IMR-90 (cell line): ENCODE results near the gene NFIA. TPM values are rescaled to one million over a fixed set of nuclear protein-coding genes. Genes with fewer than 3 reads are reported as not detected.

Experiments
- ATAC-seq: fragments of 200-7000 bp; cut with Tn5 transposase; 2 replicates; pipeline ENCODE4 v1.9.1; 2020; ENCODE audit warnings: low read depth, mild to moderate bottlenecking, moderate library complexity
- BruUV-seq: library from RNA; stranded (reverse); fragments of 400-500 nt; replicated peaks from 2 replicates; lab custom pipeline; 2021; lab: Mats Ljungman, UMichigan
- CTCF ChIA-PET: fragments of 300-600 bp; formaldehyde crosslinking; extraction: SDS; loops from one replicate; lab custom pipeline; 2021; ENCODE audit warnings: antibody characterized with exemption; lab: Yijun Ruan, JAX
- POLR2A ChIA-PET: fragments of 300-600 bp; sonication (Branson Sonifier 250); formaldehyde crosslinking; loops from one replicate; lab custom pipeline; 2022; ENCODE audit warnings: antibody characterized with exemption; ENCODE audit not compliant: unreplicated experiment; lab: Charles Lee
- DNase-seq: peaks from one replicate; pipeline ENCODE4 v3.0.0; 2013
- H2AFZ ChIP-seq: replicated peaks from 2 replicates; pipeline ENCODE3; 2013; ENCODE audit warnings: low read length, mild to moderate bottlenecking; ENCODE audit not compliant: poor library complexity
- H2AK5ac ChIP-seq: 2 replicates; pipeline ENCODE4 v1.6.1; 2013; ENCODE audit warnings: low read depth, low read length, inconsistent platforms
- H2AK9ac ChIP-seq: replicated peaks from 2 replicates; pipeline ENCODE3; 2013; ENCODE audit warnings: mild to moderate bottlenecking, low read depth, low read length, moderate library complexity; ENCODE audit not compliant: poor library complexity
- H2BK120ac ChIP-seq: 2 replicates; pipeline ENCODE4 v1.6.1; 2013; ENCODE audit warnings: low read depth, low read length, inconsistent platforms
- H2BK15ac ChIP-seq: 3 replicates; pipeline ENCODE4 v1.6.1; 2013; ENCODE audit warnings: low read depth, low read length, inconsistent platforms
- H2BK20ac ChIP-seq: 2 replicates; pipeline ENCODE4 v1.6.1; 2013; ENCODE audit warnings: low read depth, mild to moderate bottlenecking, inconsistent platforms, low read length, moderate library complexity
- H2BK5ac ChIP-seq: 2 replicates; pipeline ENCODE4 v1.6.1; 2013; ENCODE audit warnings: mild to moderate bottlenecking, low read depth, low read length, inconsistent platforms; ENCODE audit not compliant: poor library complexity, severe bottlenecking
- H3K14ac ChIP-seq: replicated peaks from 2 replicates; pipeline ENCODE4 v1.6.1; 2013; ENCODE audit warnings: low read depth, low read length, inconsistent platforms
- H3K18ac ChIP-seq: 2 replicates; pipeline ENCODE4 v1.6.1; 2013; ENCODE audit warnings: low read depth, low read length, control low read depth
- H3K23ac ChIP-seq: 2 replicates; pipeline ENCODE4 v1.6.1; 2013; ENCODE audit warnings: low read depth, low read length, inconsistent platforms
- H3K27ac ChIP-seq: 2 replicates; pipeline ENCODE4 v1.5.1; 2013; ENCODE audit warnings: mild to moderate bottlenecking, control low read depth, low read length; ENCODE audit not compliant: insufficient read depth
- H3K27me3 ChIP-seq: 2 replicates; pipeline ENCODE4 v1.6.1; 2013; ENCODE audit warnings: low read length; ENCODE audit not compliant: control insufficient read depth, insufficient read depth
- H3K36me3 ChIP-seq: 2 replicates; pipeline ENCODE4 v1.6.1; 2013; ENCODE audit warnings: low read length, mixed read lengths; ENCODE audit not compliant: control insufficient read depth, insufficient read depth
- H3K4ac ChIP-seq: 2 replicates; pipeline ENCODE4 v1.6.1; 2013; ENCODE audit warnings: low read depth, low read length, inconsistent platforms
- H3K4me1 ChIP-seq: 2 replicates; pipeline ENCODE4 v1.6.1; 2013; ENCODE audit warnings: low read length, mixed read lengths; ENCODE audit not compliant: control insufficient read depth, insufficient read depth
- H3K4me2 ChIP-seq: 2 replicates; pipeline ENCODE4 v1.6.1; 2013; ENCODE audit warnings: low read depth, mild to moderate bottlenecking, control low read depth, low read length, moderate library complexity
- H3K4me3 ChIP-seq: 2 replicates; pipeline ENCODE4 v1.5.1; 2013; ENCODE audit warnings: low read depth, mild to moderate bottlenecking, control low read depth, low read length, moderate library complexity; ENCODE audit not compliant: insufficient read depth
- H3K56ac ChIP-seq: 2 replicates; pipeline ENCODE4 v1.6.1; 2013; ENCODE audit warnings: low read length, inconsistent platforms; ENCODE audit not compliant: insufficient read depth; ENCODE audit errors: extremely low read depth
- H3K79me1 ChIP-seq, 2 experiments: 2 replicates each; pipeline ENCODE4 v1.6.1; 2013; ENCODE audit warnings: low read length in 2 of 2, inconsistent platforms in 1 of 2, low read depth in 1 of 2
- H3K9ac ChIP-seq: 2 replicates; pipeline ENCODE4 v1.6.1; 2013; ENCODE audit warnings: low read depth, low read length, control low read depth
- H3K9me1 ChIP-seq: 2 replicates; pipeline ENCODE4 v1.6.1; 2013; ENCODE audit warnings: low read length, inconsistent platforms; ENCODE audit not compliant: insufficient read depth
- H3K9me3 ChIP-seq: 2 replicates; pipeline ENCODE4 v1.6.1; 2013; ENCODE audit warnings: low read length; ENCODE audit not compliant: control insufficient read depth, insufficient read depth
- H4K20me1 ChIP-seq: 2 replicates; pipeline ENCODE4 v1.6.1; 2013; ENCODE audit warnings: low read length, inconsistent platforms; ENCODE audit not compliant: insufficient read depth
- H4K5ac ChIP-seq: 2 replicates; pipeline ENCODE4 v1.6.1; 2013; ENCODE audit warnings: mild to moderate bottlenecking, low read depth, low read length, control low read depth
- H4K8ac ChIP-seq, 2 experiments: 2 replicates each; pipeline ENCODE4 v1.6.1; 2013; ENCODE audit warnings: low read depth in 2 of 2, low read length in 2 of 2, control low read depth in 1 of 2, inconsistent platforms in 1 of 2
- H4K91ac ChIP-seq: 2 replicates; pipeline ENCODE4 v1.6.1; 2013; ENCODE audit warnings: low read depth, low read length, inconsistent platforms; ENCODE audit not compliant: insufficient read depth
- CHD1 ChIP-seq: IDR thresholded peaks from 2 replicates; pipeline ENCODE4 v1.6.1; 2012; ENCODE audit warnings: low read depth, low read length, improper control_type of control experiment
- CTCF ChIP-seq: conservative IDR thresholded peaks from 2 replicates; pipeline ENCODE4 v1.5.1; 2012; ENCODE audit warnings: mild to moderate bottlenecking, low read depth, low read length, improper control_type of control experiment
- MAFK ChIP-seq: IDR thresholded peaks from 2 replicates; pipeline ENCODE4 v1.6.1; 2012; ENCODE audit warnings: low read depth, low read length, improper control_type of control experiment
- MAZ ChIP-seq: IDR thresholded peaks from 2 replicates; pipeline ENCODE4 v1.6.1; 2012; ENCODE audit warnings: low read depth, mild to moderate bottlenecking, low read length, improper control_type of control experiment, moderate library complexity, borderline replicate concordance
- POLR2A ChIP-seq: IDR thresholded peaks from 2 replicates; pipeline ENCODE4 v1.6.1; 2012; ENCODE audit warnings: mild to moderate bottlenecking, low read depth, low read length
- RAD21 ChIP-seq: IDR thresholded peaks from 2 replicates; pipeline ENCODE4 v1.6.1; 2012; ENCODE audit warnings: low read length, improper control_type of control experiment
- RCOR1 ChIP-seq: IDR thresholded peaks from 2 replicates; pipeline ENCODE4 v1.6.1; 2012; ENCODE audit warnings: mild to moderate bottlenecking, low read length, improper control_type of control experiment; ENCODE audit not compliant: insufficient replicate concordance
- RFX5 ChIP-seq: IDR thresholded peaks from 2 replicates; pipeline ENCODE4 v1.8.0; 2012; ENCODE audit warnings: low read depth, mild to moderate bottlenecking, low read length, moderate library complexity
- SMC3 ChIP-seq: fragments of 150-350 bp; IDR thresholded peaks from 2 replicates; pipeline ENCODE4 v1.6.1; 2016; ENCODE audit warnings: low read depth, mild to moderate bottlenecking, antibody characterized with exemption, low read length, moderate library complexity
- WGBS, 2 experiments: methylation state at CpG; one replicate each; pipeline versions ENCODE4 v1.1.5 to v1.1.7; 2013; ENCODE audit warnings: missing lambda C conversion rate in 2 of 2; ENCODE audit not compliant: insufficient read length in 1 of 2; ENCODE audit errors: extremely low coverage in 2 of 2; 5-methylcytosine and 5-hydroxymethylcytosine counted together
- dilution Hi-C: fragments of 300-500 bp; cut with HindIII; formaldehyde crosslinking; loops from one replicate; pipeline ENCODE4 v1.14.3; 2018; ENCODE audit warnings: low sequenced_read_pairs; ENCODE audit not compliant: unreplicated experiment
- in situ Hi-C: fragments of 300-500 bp; cut with MboI; formaldehyde crosslinking; loops from 3 replicates; pipeline ENCODE4 v1.14.3; 2019; ENCODE audit warnings: low sequenced_read_pairs, inconsistent platforms, mixed read lengths
- intact Hi-C: fragments of 100-400 bp; cut with micrococcal nuclease; formaldehyde crosslinking; loops from 2 replicates; pipeline ENCODE4 v1.10.0; 2022
- polyA plus RNA-seq, 3 experiments: library from polyadenylated mRNA; depleted of rRNA; stranded (reverse); fragments of >200 nt; gene quantifications; 2 replicates each; pipeline ENCODE4 v1.2.3, GENCODE V29; 2012; ENCODE audit warnings: low replicate concordance in 1 of 3
- total RNA-seq: library from RNA; depleted of rRNA; stranded (reverse); fragments of >200 nt; gene quantifications from 2 replicates; pipeline ENCODE4 v1.2.3, GENCODE V29; 2012

Gene NFIA
- total and polyA plus RNA-seq, 2 of the 4 experiments (the other 2 are of a cell fraction): 1.6 to 2.2 TPM

- Histone ChIP-seq H3K79me1 (no peaks in the 10 kb centered on the region), H2AK9ac (no peak overlapping the region), H4K8ac (no peak overlapping the region), H3K23ac (no peak overlapping the region), H4K91ac (no peak overlapping the region), H4K5ac (no peak overlapping the region), H3K18ac (no peak overlapping the region), H3K36me3 (no peaks in the 10 kb centered on the region), H2BK20ac (no peak overlapping the region), H3K27ac (no peak overlapping the region), H3K9me1 (no peaks in the 10 kb centered on the region), H2AK5ac (no peak overlapping the region), H3K9me3 (no peaks in the 10 kb centered on the region), H3K9ac (no peak overlapping the region), H3K27me3 (peaks cover 19% of the 10 kb centered on the region), H2AFZ (no peak overlapping the region), H2BK15ac (no peak overlapping the region), H3K56ac (no peak overlapping the region), H3K4me2 (no peak overlapping the region), H3K4me3 (no peak overlapping the region), H4K20me1 (no peaks in the 10 kb centered on the region), H3K4ac (no peak overlapping the region), H2BK5ac (no peak overlapping the region), H2BK120ac (no peak overlapping the region), H3K14ac (no peak overlapping the region), H3K4me1 (no peaks in the 10 kb centered on the region)
- dilution Hi-C loops (no loop called here), intact Hi-C loops (no loop called here), in situ Hi-C loops (no loop called here)
- TF ChIP-seq RCOR1: no peak
- no peak for TF ChIP-seq RAD21
- no peak for TF ChIP-seq MAZ
- no peak for TF ChIP-seq CTCF
- no peak for TF ChIP-seq CHD1
- TF ChIP-seq SMC3: no peak
- no peak for TF ChIP-seq POLR2A
- no peak for TF ChIP-seq RFX5
- TF ChIP-seq MAFK: no peak
- ATAC-seq: no peak
- DNase-seq: no peak
- WGBS, 2 experiments: no CpG with 5 or more reads among the region's 2 CpGs
- POLR2A ChIA-PET: no interaction called here
- no TSS peak for BruUV-seq
- CTCF ChIA-PET: no interaction called here
Measured at GRCh38 chr1:61344696-61345095, 262.3 kb downstream of the NFIA start.
